Peyer's patch (tissue), 4 donors: ENCODE data around the gene ARHGAP23. TPM values are rescaled to one million over a fixed set of nuclear protein-coding genes. Genes with fewer than 3 reads are reported as not detected.
A peak's percentile ranks its signal among the peaks of the same experiment; 100 is the strongest.

Source experiments
- DNase-seq, 3 donors: peaks; one replicate each; pipeline ENCODE4 v3.0.0-alpha.2; 2017 to 2019
- H3K27ac ChIP-seq, 4 donors: fragments of 200-600 bp; sonication (generic); one replicate each; pipeline ENCODE4 v1.5.1; 2016 to 2019
- H3K27me3 ChIP-seq, 2 donors: fragments of 200-600 bp; sonication (generic); one replicate each; pipeline ENCODE4 v1.5.1; 2019
- H3K36me3 ChIP-seq, 3 donors: fragments of 200-600 bp; sonication (generic); one replicate each; pipeline ENCODE4 v1.5.1; 2016 to 2019
- H3K4me1 ChIP-seq, 4 donors: fragments of 200-600 bp; sonication (generic); one replicate each; pipeline ENCODE4 v1.5.1; 2016 to 2019
- H3K4me3 ChIP-seq, 4 donors: fragments of 200-600 bp; sonication (generic); 1 replicate in 3 of 4; 2 replicates in 1 of 4; pipeline ENCODE4 v1.5.1; 2016 to 2019; ENCODE audit warnings: mild to moderate bottlenecking in 1 of 4
- H3K9me3 ChIP-seq, 4 donors: fragments of 200-600 bp; sonication (generic); one replicate each; pipeline ENCODE4 v1.5.1; 2016 to 2019; ENCODE audit warnings: mild to moderate bottlenecking in 1 of 4
- POLR2A ChIP-seq, 2 donors: fragments of 450-650 bp; IDR thresholded peaks; one replicate each; pipeline ENCODE4 v1.5.1; 2017; ENCODE audit warnings: antibody characterized with exemption in 2 of 2, mild to moderate bottlenecking in 2 of 2, moderate library complexity in 2 of 2
- total RNA-seq, 4 donors: library from RNA; depleted of rRNA; stranded (reverse); fragments of >200 nt; gene quantifications; one replicate each; pipeline ENCODE4 v1.1.0, GENCODE V29; 2016
- TF ChIP-seq, protein P1 (sequence below), 6 experiments: fragments of 450-650 bp in 4 of 6; fragments of 200-600 bp in 2 of 6; sonication (generic) in 1 of 6; IDR thresholded peaks; one replicate each; pipeline ENCODE4 v1.5.1; 2017 to 2019; ENCODE audit warnings: antibody characterized with exemption in 6 of 6, mild to moderate bottlenecking in 3 of 6, moderate library complexity in 1 of 6

The ARHGAP23 gene
- total RNA-seq, 4 donors from 2014 or later: 0.88 to 36.3 (median 8.9) TPM

- H3K27me3 ChIP-seq: peaks cover 0 to 8% of the 10 kb centered on the region in 2 donors
These were observed 9.4 kb upstream of the ARHGAP23 start for GRCh38 chr17:38418693-38419507.

GRCh38 chr17:38419508-38419981 lies 8.7 kb upstream of the ARHGAP23 start:
- TF ChIP-seq, protein P1, sequence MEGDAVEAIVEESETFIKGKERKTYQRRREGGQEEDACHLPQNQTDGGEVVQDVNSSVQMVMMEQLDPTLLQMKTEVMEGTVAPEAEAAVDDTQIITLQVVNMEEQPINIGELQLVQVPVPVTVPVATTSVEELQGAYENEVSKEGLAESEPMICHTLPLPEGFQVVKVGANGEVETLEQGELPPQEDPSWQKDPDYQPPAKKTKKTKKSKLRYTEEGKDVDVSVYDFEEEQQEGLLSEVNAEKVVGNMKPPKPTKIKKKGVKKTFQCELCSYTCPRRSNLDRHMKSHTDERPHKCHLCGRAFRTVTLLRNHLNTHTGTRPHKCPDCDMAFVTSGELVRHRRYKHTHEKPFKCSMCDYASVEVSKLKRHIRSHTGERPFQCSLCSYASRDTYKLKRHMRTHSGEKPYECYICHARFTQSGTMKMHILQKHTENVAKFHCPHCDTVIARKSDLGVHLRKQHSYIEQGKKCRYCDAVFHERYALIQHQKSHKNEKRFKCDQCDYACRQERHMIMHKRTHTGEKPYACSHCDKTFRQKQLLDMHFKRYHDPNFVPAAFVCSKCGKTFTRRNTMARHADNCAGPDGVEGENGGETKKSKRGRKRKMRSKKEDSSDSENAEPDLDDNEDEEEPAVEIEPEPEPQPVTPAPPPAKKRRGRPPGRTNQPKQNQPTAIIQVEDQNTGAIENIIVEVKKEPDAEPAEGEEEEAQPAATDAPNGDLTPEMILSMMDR (IDR thresholded peaks at IDR 0.05): no peak
- no peak for TF ChIP-seq POLR2A (IDR thresholded peaks at IDR 0.05)
- DNase-seq: no peak
- H3K4me1 ChIP-seq: peaks cover 0 to 17% (median 6%) of the 10 kb centered on the region in 4 donors
- no peaks in the 10 kb centered on the region for H3K9me3 ChIP-seq
- no peaks in the 10 kb centered on the region for H3K36me3 ChIP-seq
- no peak overlapping the region for H3K27ac ChIP-seq
- peaks cover 0 to 8% of the 10 kb centered on the region in 2 donors for H3K27me3 ChIP-seq
- H3K4me3 ChIP-seq: peak overlapping the region in 2 of 4 donors; percentile 33 to 36

More at GRCh38 chr17:38418693-38419507, 9.4 kb upstream of the ARHGAP23 start:
- H3K27ac ChIP-seq: no peak overlapping the region
- no peak for DNase-seq
- TF ChIP-seq POLR2A (IDR thresholded peaks at IDR 0.05): no peak
- TF ChIP-seq, protein P1 (IDR thresholded peaks at IDR 0.05): no peak
- H3K9me3 ChIP-seq: no peaks in the 10 kb centered on the region
- peaks cover 0 to 17% (median 6%) of the 10 kb centered on the region in 4 donors for H3K4me1 ChIP-seq
- H3K4me3 ChIP-seq: peak overlapping the region in 3 of 4 donors; percentile 21 to 36 (median 33)
- H3K36me3 ChIP-seq: no peaks in the 10 kb centered on the region

DNA sequence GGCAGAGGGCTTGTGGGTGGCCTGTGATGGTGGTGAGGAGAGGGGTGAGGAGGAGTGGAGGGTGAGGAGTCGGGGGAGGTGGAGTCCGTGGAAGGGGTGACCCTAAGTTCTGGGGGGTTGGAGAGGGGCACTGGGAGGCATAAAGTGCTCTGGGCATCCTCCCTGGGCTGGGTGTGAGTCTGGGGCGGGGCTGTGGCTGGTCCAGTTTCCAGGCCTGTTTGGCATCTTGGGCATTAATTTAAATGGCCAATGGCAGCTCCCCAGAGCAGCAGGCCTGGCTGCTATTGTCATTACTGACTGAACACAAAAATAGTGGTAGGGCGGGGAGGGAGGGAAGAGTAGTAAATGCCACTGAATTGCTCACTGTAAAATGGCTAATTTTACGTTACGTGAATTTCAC lies 7.7 kb upstream of the ARHGAP23 start:
- Histone ChIP-seq H3K27ac (no peak overlapping the region), H3K9me3 (no peaks in the 10 kb centered on the region), H3K4me3 (no peak overlapping the region), H3K36me3 (no peaks in the 10 kb centered on the region), H3K4me1 (peaks cover 0 to 10% (median 3%) of the 10 kb centered on the region in 4 donors), H3K27me3 (peaks cover 0 to 8% of the 10 kb centered on the region in 2 donors)
- TF ChIP-seq, protein P1 (IDR thresholded peaks at IDR 0.05): no peak
- TF ChIP-seq POLR2A (IDR thresholded peaks at IDR 0.05): no peak
- DNase-seq: no peak

- Histone ChIP-seq H3K4me3 (no peak overlapping the region), H3K4me1 (peaks cover 0 to 10% (median 3%) of the 10 kb centered on the region in 4 donors), H3K27ac (peak overlapping the region in 1 of 4 donors; percentile 29), H3K27me3 (peaks cover 0 to 8% of the 10 kb centered on the region in 2 donors), H3K36me3 (no peaks in the 10 kb centered on the region), H3K9me3 (no peaks in the 10 kb centered on the region)
- no peak for DNase-seq
- TF ChIP-seq, protein P1 (IDR thresholded peaks at IDR 0.05): no peak
- TF ChIP-seq POLR2A (IDR thresholded peaks at IDR 0.05): no peak
These were observed 7.0 kb upstream of the ARHGAP23 start for GRCh38 chr17:38421171-38421841.

- Histone ChIP-seq H3K4me1 (peaks cover 0 to 16% (median 3%) of the 10 kb centered on the region in 4 donors), H3K27me3 (peaks cover 0 to 8% of the 10 kb centered on the region in 2 donors), H3K9me3 (no peaks in the 10 kb centered on the region), H3K27ac (peak overlapping the region in 2 of 4 donors; percentile 10 to 29), H3K36me3 (no peaks in the 10 kb centered on the region), H3K4me3 (no peak overlapping the region)
- TF ChIP-seq, protein P1 (IDR thresholded peaks at IDR 0.05): no peak
- no peak for TF ChIP-seq POLR2A (IDR thresholded peaks at IDR 0.05)
- DNase-seq: no peak
These were observed 6.1 kb upstream of the ARHGAP23 start for GRCh38 chr17:38421871-38422827.
